H1 (cell line): ENCODE measurements around the gene ATP2A3. TPM values are rescaled to one million over a fixed set of nuclear protein-coding genes. Genes with fewer than 3 reads are reported as not detected.

Experiments used
- CEBPB ChIP-seq: IDR thresholded peaks from 2 replicates; pipeline ENCODE4 v1.6.1; 2012; ENCODE audit warnings: low read depth, low read length
- CHD1 ChIP-seq: IDR thresholded peaks from 2 replicates; pipeline ENCODE4 v1.6.1; 2012; ENCODE audit warnings: low read depth, low read length, improper control_type of control experiment
- CREB1 ChIP-seq: IDR thresholded peaks from 2 replicates; pipeline ENCODE4 v1.6.1; 2012; ENCODE audit warnings: inconsistent platforms
- KDM1A ChIP-seq: fragments of 200-600, 300-600 bp; sonication (generic); IDR thresholded peaks from 2 replicates; pipeline ENCODE4 v1.7.1; 2016; ENCODE audit warnings: mild to moderate bottlenecking, low read length, borderline replicate concordance
- NANOG ChIP-seq: IDR thresholded peaks from 2 replicates; pipeline ENCODE4 v1.6.1; 2011; ENCODE audit warnings: low read length, low read depth, mild to moderate bottlenecking, inconsistent platforms; ENCODE audit not compliant: insufficient read depth, poor library complexity, severe bottlenecking
- POLR2A ChIP-seq, 2 experiments: IDR thresholded peaks; 1 replicate in 1 of 2; 2 replicates in 1 of 2; pipeline ENCODE4 v1.6.1; 2011; ENCODE audit warnings: low read depth in 2 of 2, low read length in 2 of 2, mild to moderate bottlenecking in 2 of 2; ENCODE audit errors: control extremely low read depth in 1 of 2
- POU5F1 ChIP-seq: IDR thresholded peaks from 2 replicates; pipeline ENCODE4 v1.6.1; 2011; ENCODE audit warnings: low read depth, mild to moderate bottlenecking, low read length, moderate library complexity
- RFX5 ChIP-seq: IDR thresholded peaks from 2 replicates; pipeline ENCODE4 v1.6.1; 2011; ENCODE audit warnings: low read depth, low read length, improper control_type of control experiment, borderline replicate concordance
- TEAD4 ChIP-seq: IDR thresholded peaks from 2 replicates; pipeline ENCODE4 v1.6.1; 2012; ENCODE audit warnings: low read depth, low read length, inconsistent platforms, mixed read lengths
- ZNF274 ChIP-seq: IDR thresholded peaks from 2 replicates; pipeline ENCODE4 v1.7.0; 2012; ENCODE audit warnings: low read length, borderline replicate concordance; ENCODE audit errors: extremely low read depth
- polyA plus RNA-seq, 7 experiments: library from polyadenylated mRNA; depleted of rRNA in 3 of 7; stranded (reverse) in 5 of 7; unstranded in 2 of 7; fragments of >200 nt in 5 of 7; fragments of 200-250 nt in 2 of 7; gene quantifications; 1 replicate in 5 of 7; 2 replicates in 1 of 7; 4 replicates in 1 of 7; pipeline versions ENCODE4 v1.2.1 to v1.2.3, GENCODE V29; 2011 to 2013; ENCODE audit warnings: missing spikeins in 2 of 7, mixed read lengths in 2 of 7
- total RNA-seq: library from RNA; stranded (reverse); fragmentation: NEBNext Ultra II Directional; extraction: Animal tissue kit (Norgen Biotek cat#: 25700); gene quantifications from 2 replicates; pipeline ENCODE4 v1.2.1, GENCODE V29; 2021
- TF ChIP-seq, protein P1 (sequence below): IDR thresholded peaks from 2 replicates; pipeline ENCODE4 v1.6.1; 2011; ENCODE audit warnings: low read length, improper control_type of control experiment
- TF ChIP-seq, protein P2 (sequence below), 3 experiments: IDR thresholded peaks; 1 replicate in 2 of 3; 2 replicates in 1 of 3; pipeline versions ENCODE4 v1.5.1 to v1.6.1; 2011; ENCODE audit warnings: low read length in 3 of 3, mild to moderate bottlenecking in 3 of 3, inconsistent platforms in 2 of 3, low read depth in 1 of 3, moderate library complexity in 1 of 3; ENCODE audit not compliant: insufficient read depth in 1 of 3; ENCODE audit errors: control extremely low read depth in 1 of 3

The ATP2A3 gene
- total and polyA plus RNA-seq, 2 of the 8 experiments (the other 6 are each of a cell fraction or from before 2014, with no cell fraction given), result 18.4 to 32.5 TPM

DNA sequence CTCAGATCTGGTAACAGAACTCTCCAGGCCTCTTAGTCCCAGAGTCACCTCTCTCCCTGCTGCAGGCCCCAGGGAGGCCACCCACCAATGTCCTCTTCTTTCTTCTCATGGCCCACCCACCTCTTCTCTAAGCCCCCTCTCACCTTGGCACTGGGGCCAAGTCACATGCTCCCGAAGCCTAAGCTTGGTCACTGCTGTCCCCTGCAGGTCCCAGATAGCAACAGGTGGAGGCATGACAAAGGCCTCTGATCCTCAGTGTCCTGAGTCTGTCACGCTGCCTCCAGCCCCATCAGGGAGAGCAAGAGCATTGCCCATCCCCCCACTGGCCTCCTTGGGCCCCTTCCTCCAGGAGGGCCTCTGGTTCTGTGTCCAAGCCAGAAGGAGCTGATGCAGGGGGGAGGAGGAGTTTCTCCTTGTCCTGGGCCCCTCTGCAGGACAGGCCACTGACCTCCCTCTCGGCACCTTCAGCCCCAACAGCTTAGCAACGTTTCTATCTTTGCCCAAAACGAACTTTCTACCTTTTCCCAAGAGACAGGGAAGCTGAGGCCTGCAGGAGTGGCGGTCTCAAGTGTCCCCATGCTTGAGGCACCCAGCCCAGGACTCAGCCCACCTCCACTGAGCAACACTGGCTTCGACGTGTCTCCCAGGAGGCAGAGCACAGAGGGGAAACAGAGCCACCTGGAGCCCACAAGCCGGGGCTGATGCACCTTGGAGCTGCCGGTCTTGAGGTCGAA, 56.6 kb downstream of the ATP2A3 start (continued):
- TF ChIP-seq, protein P1, sequence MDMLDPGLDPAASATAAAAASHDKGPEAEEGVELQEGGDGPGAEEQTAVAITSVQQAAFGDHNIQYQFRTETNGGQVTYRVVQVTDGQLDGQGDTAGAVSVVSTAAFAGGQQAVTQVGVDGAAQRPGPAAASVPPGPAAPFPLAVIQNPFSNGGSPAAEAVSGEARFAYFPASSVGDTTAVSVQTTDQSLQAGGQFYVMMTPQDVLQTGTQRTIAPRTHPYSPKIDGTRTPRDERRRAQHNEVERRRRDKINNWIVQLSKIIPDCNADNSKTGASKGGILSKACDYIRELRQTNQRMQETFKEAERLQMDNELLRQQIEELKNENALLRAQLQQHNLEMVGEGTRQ, result peak; percentile 57; the same call in 1 of the 2 replicates
- TF ChIP-seq CREB1 (no peak), POU5F1 (no peak), NANOG (no peak), KDM1A (no peak), POLR2A (IDR thresholded peaks at IDR 0.05; ENCODE audit: control extremely low read depth in 1 of 2, low read depth in 2 of 2, low read length in 2 of 2) (no peak), CHD1 (no peak), RFX5 (no peak), ZNF274 (no peak), TEAD4 (no peak), CEBPB (no peak)
- TF ChIP-seq, protein P2, sequence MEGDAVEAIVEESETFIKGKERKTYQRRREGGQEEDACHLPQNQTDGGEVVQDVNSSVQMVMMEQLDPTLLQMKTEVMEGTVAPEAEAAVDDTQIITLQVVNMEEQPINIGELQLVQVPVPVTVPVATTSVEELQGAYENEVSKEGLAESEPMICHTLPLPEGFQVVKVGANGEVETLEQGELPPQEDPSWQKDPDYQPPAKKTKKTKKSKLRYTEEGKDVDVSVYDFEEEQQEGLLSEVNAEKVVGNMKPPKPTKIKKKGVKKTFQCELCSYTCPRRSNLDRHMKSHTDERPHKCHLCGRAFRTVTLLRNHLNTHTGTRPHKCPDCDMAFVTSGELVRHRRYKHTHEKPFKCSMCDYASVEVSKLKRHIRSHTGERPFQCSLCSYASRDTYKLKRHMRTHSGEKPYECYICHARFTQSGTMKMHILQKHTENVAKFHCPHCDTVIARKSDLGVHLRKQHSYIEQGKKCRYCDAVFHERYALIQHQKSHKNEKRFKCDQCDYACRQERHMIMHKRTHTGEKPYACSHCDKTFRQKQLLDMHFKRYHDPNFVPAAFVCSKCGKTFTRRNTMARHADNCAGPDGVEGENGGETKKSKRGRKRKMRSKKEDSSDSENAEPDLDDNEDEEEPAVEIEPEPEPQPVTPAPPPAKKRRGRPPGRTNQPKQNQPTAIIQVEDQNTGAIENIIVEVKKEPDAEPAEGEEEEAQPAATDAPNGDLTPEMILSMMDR (IDR thresholded peaks at IDR 0.05; ENCODE audit: control extremely low read depth in 1 of 3, insufficient read depth in 1 of 3, low read depth in 1 of 3, low read length in 3 of 3), result peak; percentile 69 to 75 (median 73)
